Stimulated activated CD4-positive, alpha-beta T cell treated with anti-CD3 and anti-CD28 coated beads, Interleukin-15, amount 100 ng/mL, for 1 hour (primary cell): ENCODE results near the gene STK32C.

Source experiments
- DNase-seq, 2 donors: peaks; one replicate each; pipeline ENCODE4 v3.0.0-alpha.2; 2020; ENCODE audit warnings: low read depth in 1 of 2, low spot score in 1 of 2

The STK32C gene

GRCh38 chr10:132200344-132201110 is 107.2 kb downstream of the STK32C start:
- no peak for DNase-seq

GRCh38 chr10:132199854-132200311 is 107.9 kb downstream of the STK32C start:
- DNase-seq, result no peak

- no peak for DNase-seq
Observed at GRCh38 chr10:132199268-132199853, 108.4 kb downstream of the STK32C start.

DNA sequence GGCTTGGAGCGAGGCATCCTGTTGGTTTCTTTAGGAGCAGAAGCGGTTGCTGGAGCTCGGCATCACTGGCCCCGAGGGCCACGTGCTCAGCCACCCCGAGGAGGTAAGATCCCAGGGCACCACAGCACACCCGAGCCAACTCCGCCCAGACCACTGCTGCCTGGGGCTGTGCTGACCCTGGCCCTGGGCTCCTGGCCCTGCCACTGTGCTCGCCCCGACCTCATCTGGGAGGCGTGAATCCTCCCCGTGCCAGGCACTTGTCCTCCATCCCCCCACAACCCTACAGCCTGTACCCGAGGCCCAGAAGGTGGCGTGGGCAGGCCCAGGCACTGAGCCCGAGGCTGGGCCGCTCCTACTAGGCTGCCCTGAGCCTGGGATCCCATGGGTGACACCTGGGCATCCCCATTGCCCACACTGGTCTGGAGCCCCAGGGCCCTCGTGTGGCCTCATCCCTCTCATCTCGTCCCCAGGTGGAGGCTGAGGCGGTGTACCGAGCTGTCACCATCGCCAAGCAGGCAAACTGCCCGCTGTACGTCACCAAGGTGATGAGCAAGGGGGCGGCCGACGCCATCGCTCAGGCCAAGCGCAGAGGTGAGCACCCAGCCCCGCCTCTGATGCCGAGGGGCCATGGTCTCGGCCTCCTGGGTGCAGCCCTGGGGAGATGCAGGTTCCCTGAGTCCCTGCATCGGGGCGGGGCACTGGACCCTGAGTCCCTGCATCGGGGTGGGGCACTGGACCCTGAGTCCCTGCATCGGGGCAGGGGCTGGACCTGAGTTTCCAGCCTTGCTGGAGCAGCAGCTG is 109.2 kb downstream of the STK32C start:
- no peak for DNase-seq

- no peak for DNase-seq
Observed at GRCh38 chr10:132198068-132198370, 109.7 kb downstream of the STK32C start.

- no peak for DNase-seq
Observed at GRCh38 chr10:132197271-132198067, 110.3 kb downstream of the STK32C start.

- DNase-seq, result no peak
Observed at GRCh38 chr10:132196178-132197113, 111.3 kb downstream of the STK32C start.

DNA sequence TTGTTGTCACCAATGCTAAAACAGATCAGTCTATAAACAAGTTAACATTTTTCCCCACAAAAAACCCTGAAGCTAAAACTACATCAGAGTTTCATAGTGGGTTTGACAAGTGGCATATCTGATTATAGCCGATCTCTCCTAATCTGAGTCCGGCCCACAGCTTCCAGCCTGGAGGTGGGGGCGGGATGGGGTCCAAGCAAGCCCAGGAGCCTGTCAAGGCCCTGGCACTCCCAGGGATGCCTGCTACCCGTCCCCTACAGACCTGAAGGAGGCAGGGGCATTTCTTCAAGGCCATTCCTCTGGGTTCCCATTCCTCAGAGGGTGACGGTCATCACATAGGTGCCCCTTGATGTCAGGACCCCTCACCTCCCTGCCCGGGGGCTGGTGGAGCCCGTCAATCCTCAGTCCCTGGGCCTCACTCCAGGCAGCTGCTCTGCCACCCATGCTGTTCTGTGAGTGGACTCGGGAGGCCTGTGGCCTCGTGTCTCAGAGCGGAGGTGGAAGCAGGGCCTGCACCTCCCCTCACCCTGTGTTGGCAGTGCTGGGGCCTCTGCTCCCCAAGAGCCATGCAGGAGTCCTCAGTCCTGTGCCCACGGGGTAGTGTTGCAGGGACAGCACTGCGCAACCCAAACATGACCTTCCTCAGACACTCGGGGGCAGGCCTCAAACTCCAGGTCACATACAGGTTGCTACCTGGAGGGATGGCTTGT is 112.2 kb downstream of the STK32C start:
- DNase-seq, result no peak

- no peak for DNase-seq
Observed at GRCh38 chr10:132194726-132195125, 113.0 kb downstream of the STK32C start.

DNA sequence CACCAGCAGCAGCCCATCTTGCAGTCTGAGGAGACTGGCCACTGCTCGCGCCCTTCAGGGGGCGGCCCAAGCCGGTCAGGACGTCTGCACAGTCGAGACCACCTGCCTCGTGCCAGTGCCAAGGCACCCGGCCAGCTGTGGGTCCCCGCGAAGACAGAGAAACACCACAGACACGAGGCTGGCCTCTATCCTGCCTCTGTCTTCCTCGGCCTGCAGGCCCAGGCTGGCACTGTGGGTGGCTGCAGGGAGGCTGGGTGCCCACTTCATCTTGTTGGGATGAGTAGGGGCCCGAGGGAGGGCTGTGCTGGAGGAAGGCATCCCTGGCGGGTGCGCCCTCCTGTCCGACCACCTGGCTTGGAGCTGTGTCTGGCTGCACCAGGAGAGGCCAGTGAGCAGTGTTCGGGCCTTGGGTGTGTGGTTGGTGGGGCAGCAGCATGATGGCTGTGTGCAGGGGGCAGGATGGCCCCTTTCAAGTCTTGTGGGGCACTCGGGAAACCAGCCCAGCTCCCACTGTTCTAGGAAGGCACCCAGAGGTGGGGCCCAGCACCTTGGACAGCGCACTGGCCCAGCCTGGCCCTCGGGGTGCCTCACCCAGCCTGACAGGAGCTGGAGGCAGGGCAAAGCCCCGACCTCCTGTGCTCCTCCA is 113.7 kb downstream of the STK32C start:
- DNase-seq, result no peak

- DNase-seq, result no peak
Observed at GRCh38 chr10:132192991-132193665, 114.6 kb downstream of the STK32C start.

- DNase-seq, result no peak
Observed at GRCh38 chr10:132192076-132192975, 115.4 kb downstream of the STK32C start.

GRCh38 chr10:132189810-132190422 is 117.8 kb downstream of the STK32C start:
- no peak for DNase-seq

DNA sequence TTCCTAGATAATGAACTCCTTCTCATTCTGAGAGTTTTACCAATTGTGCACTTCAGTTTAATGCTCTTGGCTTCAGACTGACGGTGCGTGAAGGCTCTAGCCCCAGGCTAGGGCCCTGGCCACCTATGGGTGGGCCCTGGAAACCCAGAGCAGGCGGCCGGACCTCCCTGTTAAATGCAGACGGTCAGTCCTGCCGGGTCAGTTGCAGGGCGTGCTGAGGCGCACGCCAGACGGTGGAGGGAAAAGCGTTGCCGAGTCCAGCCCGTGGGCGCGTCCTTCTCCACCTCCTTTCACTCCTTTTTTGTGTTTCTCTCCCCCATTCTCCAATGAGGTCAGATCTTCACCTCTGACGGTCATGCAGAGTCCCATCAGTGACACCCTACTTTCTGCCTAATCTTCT is 118.7 kb downstream of the STK32C start:
- no peak for DNase-seq

DNA sequence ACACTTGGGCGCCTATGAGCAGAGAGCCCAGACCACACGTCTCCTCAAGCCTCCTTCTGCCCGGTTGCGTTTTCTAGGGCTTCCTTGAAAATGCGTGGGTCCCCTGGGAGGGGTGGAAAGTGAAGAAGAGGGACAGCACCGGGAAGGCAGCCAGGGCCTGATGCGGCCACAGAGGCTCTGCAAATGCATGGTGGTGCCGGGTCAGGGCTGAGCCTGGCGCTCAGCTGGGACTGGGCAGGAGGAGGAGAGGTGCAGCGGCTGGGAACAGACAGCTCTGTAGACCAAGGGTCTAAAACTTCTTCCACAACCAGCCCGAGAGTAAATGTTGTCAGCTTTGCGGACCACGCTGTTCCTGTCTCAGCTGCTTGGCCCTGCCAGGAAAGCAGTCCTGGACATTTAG is 119.4 kb downstream of the STK32C start:
- DNase-seq, result no peak

DNA sequence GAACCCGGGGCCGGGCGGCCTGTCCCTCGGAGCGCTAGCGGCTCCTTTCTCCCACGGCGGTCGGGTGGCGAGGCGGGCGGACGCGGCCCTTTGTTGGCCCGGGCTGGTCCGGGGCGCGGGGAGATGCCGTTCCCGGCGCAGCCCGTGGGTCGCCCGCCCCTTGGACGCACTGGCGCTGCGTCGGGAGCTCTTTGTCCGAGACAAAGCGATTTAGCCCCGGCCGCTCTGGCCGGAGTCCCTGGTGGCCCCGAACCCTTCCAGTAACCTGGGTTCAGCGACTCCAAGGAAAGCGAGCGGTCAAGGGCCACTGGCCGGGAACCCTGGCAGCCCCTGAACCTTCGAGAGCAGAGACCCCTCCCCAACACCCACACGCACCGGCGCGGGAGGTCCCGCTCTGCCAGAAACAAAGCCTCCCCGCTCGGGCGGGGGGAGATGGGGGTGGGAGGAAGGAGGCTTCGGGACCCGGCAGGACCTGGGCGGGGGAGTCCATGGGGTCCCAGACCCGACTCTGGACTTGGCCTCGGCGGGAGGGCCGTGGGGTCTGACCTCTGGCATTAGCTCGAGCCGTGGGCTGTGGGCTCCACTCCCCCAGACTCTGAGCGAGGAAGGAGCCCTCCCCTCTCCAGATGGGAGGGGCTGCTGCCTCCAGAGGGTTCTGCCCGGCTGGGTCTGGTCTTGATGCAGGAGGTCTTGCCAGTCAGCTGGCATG is 120.2 kb downstream of the STK32C start:
- DNase-seq, result no peak
